Esophagus muscularis mucosa (tissue), 4 donors: ENCODE results near the gene PDZK1IP1. TPM values are rescaled to one million over a fixed set of nuclear protein-coding genes. Genes with fewer than 3 reads are reported as not detected.

Experiments used
- DNase-seq: peaks from one replicate; pipeline ENCODE4 v3.0.0-alpha.2; 2017; ENCODE audit errors: extremely low spot score
- H3K27ac ChIP-seq, 4 donors: fragments of 200-600 bp; sonication (generic); replicated peaks in 1 of 4; 1 replicate in 3 of 4; 2 replicates in 1 of 4; pipeline ENCODE4 v1.5.1; 2016 to 2019; ENCODE audit warnings: mild to moderate bottlenecking in 1 of 4
- H3K27me3 ChIP-seq, 4 donors: fragments of 200-600 bp; sonication (generic); one replicate each; pipeline versions ENCODE4 v1.5.1 to v1.6.0; 2016 to 2019
- H3K36me3 ChIP-seq, 4 donors: fragments of 200-600 bp; sonication (generic); one replicate each; pipeline ENCODE4 v1.5.1; 2016 to 2019
- H3K4me1 ChIP-seq, 4 donors: fragments of 200-600 bp; sonication (generic); one replicate each; pipeline ENCODE4 v1.5.1; 2016 to 2019
- H3K4me3 ChIP-seq, 4 donors: fragments of 200-600 bp; sonication (generic); 1 replicate in 2 of 4; 2 replicates in 2 of 4; pipeline ENCODE4 v1.5.1; 2016 to 2019; ENCODE audit warnings: mild to moderate bottlenecking in 4 of 4, moderate library complexity in 1 of 4
- H3K9me3 ChIP-seq, 4 donors: fragments of 200-600 bp; sonication (generic); 1 replicate in 3 of 4; 2 replicates in 1 of 4; pipeline ENCODE4 v1.5.1; 2016 to 2019
- EP300 ChIP-seq: sonication (generic); formaldehyde crosslinking; IDR thresholded peaks from one replicate; pipeline ENCODE4 v1.6.1; 2017; ENCODE audit warnings: antibody characterized with exemption
- POLR2A ChIP-seq: fragments of 450-650 bp; IDR thresholded peaks from one replicate; pipeline ENCODE4 v1.6.1; 2017; ENCODE audit warnings: antibody characterized with exemption, moderate library complexity, mild to moderate bottlenecking, low read depth
- POLR2AphosphoS5 ChIP-seq, 2 donors: sonication (generic); formaldehyde crosslinking; IDR thresholded peaks; one replicate each; pipeline ENCODE4 v1.6.1; 2017; ENCODE audit warnings: antibody characterized with exemption in 2 of 2
- WGBS: methylation state at CpG from one replicate; pipeline ENCODE4 v1.1.5; 2018; 5-methylcytosine and 5-hydroxymethylcytosine counted together
- intact Hi-C: fragments of 100-400 bp; cut with DNase I; formaldehyde crosslinking; loops from one replicate; pipeline ENCODE4 v1.15.1; 2023
- total RNA-seq, 4 donors: library from RNA; depleted of rRNA; stranded (reverse); fragments of >200 nt; gene quantifications; one replicate each; pipeline versions ENCODE4 v1.1.0 to v1.2.1, GENCODE V29; 2016
- TF ChIP-seq, protein P1 (sequence below), 3 experiments: fragments of 200-600 bp in 2 of 3; fragments of 450-650 bp in 1 of 3; sonication (generic) in 2 of 3; IDR thresholded peaks; one replicate each; pipeline ENCODE4 v1.5.1; 2017 to 2019; ENCODE audit warnings: antibody characterized with exemption in 3 of 3, mild to moderate bottlenecking in 2 of 3, moderate library complexity in 1 of 3

PDZK1IP1 gene
- total RNA-seq, 4 donors from 2014 or later: 1.8 TPM; not detected in 3

DNA sequence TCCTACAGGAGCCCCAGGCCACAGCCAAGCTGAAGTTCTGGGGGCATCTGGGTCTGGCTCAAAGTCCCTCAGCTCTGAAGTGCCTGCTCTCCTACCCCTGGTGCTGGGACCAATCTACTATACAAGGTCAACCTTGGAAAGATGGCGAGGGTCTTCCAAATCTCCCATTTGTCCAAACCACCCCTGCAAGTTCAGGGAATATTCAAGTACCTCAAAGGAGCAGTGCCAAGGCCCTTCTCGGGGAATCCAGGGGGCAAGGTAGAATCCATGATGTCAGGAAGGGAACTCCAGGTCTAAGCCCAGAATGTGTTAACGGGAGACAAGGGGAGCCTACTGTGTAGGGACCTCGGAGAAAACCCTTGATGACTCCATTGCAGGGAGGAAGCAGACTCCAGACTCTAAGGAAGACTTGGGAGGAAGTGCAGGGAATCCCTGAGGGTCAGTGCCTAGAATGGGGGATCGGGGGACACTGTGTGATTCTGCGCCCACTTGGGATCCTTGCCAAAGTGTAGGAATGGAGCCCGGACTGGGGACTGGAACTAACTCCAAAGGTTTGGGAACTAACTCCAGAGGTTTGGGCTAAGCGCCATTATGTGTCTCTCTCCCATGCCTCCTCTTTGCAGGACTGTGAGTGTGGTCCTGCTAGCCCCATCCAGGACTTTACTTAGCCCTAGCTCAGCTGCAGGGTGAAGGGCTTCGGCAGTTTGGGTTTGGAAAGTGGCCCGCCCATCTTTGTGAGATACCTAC lies 33.5 kb upstream of the PDZK1IP1 start:
- Histone ChIP-seq H3K27ac (no peak overlapping the region), H3K9me3 (no peaks in the 10 kb centered on the region), H3K36me3 (peaks cover 0 to 11% (median 4%) of the 10 kb centered on the region in 4 donors), H3K4me3 (no peak overlapping the region), H3K4me1 (peaks cover 21 to 26% (median 24%) of the 10 kb centered on the region in 4 donors), H3K27me3 (peaks cover 3 to 75% (median 41%) of the 10 kb centered on the region in 4 donors)
- TF ChIP-seq POLR2A (no peak), EP300 (no peak), POLR2AphosphoS5 (IDR thresholded peaks at IDR 0.05) (no peak)
- TF ChIP-seq, protein P1, sequence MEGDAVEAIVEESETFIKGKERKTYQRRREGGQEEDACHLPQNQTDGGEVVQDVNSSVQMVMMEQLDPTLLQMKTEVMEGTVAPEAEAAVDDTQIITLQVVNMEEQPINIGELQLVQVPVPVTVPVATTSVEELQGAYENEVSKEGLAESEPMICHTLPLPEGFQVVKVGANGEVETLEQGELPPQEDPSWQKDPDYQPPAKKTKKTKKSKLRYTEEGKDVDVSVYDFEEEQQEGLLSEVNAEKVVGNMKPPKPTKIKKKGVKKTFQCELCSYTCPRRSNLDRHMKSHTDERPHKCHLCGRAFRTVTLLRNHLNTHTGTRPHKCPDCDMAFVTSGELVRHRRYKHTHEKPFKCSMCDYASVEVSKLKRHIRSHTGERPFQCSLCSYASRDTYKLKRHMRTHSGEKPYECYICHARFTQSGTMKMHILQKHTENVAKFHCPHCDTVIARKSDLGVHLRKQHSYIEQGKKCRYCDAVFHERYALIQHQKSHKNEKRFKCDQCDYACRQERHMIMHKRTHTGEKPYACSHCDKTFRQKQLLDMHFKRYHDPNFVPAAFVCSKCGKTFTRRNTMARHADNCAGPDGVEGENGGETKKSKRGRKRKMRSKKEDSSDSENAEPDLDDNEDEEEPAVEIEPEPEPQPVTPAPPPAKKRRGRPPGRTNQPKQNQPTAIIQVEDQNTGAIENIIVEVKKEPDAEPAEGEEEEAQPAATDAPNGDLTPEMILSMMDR (IDR thresholded peaks at IDR 0.05): no peak
- intact Hi-C loops: no loop called here
- WGBS: 49% methylated on average over 9 of the region's 10 CpGs
- no peak for DNase-seq

DNA sequence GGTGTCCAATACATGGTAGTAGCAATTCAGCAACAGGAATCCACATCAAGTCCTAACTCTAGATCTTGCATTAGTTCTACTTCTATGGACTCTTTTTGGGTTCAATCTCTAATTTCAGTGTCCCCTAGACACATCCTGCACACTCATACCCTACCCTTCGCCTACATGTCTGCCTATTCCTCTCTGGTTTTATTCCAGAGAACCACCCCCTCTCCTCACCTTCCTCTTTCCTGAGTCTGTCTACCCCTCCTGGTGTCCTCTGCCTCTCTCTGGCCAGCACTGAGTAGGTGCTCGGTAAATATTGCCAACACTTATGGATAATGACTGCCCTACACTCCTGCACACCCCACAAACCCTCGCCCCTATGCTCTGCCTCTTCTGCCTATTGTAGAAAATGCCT lies 32.6 kb upstream of the PDZK1IP1 start:
- intact Hi-C loops: no loop called here

DNA sequence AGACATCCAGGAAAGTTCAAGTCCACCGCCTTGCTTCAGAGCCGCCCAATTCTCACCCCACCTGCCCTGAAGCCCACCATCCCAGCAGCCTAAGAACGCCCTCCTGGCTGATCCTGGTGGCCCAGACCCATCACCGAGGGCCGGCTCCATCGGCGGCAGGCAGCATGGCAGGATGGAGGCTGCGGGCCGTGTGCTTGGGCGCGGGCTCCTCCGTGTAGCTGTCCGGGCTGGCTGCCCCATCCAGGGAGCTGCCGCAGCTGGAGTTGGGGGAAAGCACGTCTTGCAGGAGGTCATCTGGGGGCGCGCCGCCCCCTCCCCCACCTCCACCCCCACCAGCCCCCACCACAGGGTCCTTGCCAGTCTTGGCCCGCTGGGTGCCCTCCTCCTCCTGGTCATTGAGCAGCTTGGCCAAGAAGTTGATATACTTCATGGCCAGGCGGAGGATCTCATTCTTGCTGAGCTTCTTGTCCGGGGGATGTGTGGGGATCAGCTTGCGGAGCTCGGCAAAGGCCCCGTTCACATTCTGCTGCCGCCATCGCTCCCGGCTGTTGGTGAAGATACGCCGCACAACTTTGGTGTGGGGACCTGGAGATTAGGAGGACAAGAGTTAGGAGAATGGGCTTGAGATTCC lies 29.9 kb upstream of the PDZK1IP1 start:
- intact Hi-C loops: no loop called here
- no peak overlapping the region for H3K27ac ChIP-seq
- peaks cover 0 to 11% (median 4%) of the 10 kb centered on the region in 4 donors for H3K36me3 ChIP-seq
- H3K4me1 ChIP-seq: peaks cover 2 to 5% (median 3%) of the 10 kb centered on the region in 4 donors
- no peak overlapping the region for H3K4me3 ChIP-seq
- H3K9me3 ChIP-seq: no peaks in the 10 kb centered on the region
- 93% methylated on average over 18 of the region's 29 CpGs for WGBS
- DNase-seq: no peak
- peaks cover 0 to 38% (median 16%) of the 10 kb centered on the region in 4 donors for H3K27me3 ChIP-seq
- TF ChIP-seq EP300 (no peak), POLR2AphosphoS5 (IDR thresholded peaks at IDR 0.05) (no peak), POLR2A (no peak)
- TF ChIP-seq, protein P1 (IDR thresholded peaks at IDR 0.05): no peak

More for the DNA sequence above, 32.6 kb upstream of the PDZK1IP1 start:
- no peak overlapping the region for H3K27ac ChIP-seq
- H3K4me1 ChIP-seq: peaks cover 21 to 26% (median 24%) of the 10 kb centered on the region in 4 donors
- no peak for DNase-seq
- H3K9me3 ChIP-seq: no peaks in the 10 kb centered on the region
- peaks cover 0 to 11% (median 4%) of the 10 kb centered on the region in 4 donors for H3K36me3 ChIP-seq
- H3K4me3 ChIP-seq: no peak overlapping the region
- peaks cover 3 to 66% (median 40%) of the 10 kb centered on the region in 4 donors for H3K27me3 ChIP-seq
- WGBS: 90% methylated on average over 3 of the region's 3 CpGs
- TF ChIP-seq EP300 (no peak), POLR2A (no peak), POLR2AphosphoS5 (IDR thresholded peaks at IDR 0.05) (no peak)
- TF ChIP-seq, protein P1 (IDR thresholded peaks at IDR 0.05): no peak

DNA sequence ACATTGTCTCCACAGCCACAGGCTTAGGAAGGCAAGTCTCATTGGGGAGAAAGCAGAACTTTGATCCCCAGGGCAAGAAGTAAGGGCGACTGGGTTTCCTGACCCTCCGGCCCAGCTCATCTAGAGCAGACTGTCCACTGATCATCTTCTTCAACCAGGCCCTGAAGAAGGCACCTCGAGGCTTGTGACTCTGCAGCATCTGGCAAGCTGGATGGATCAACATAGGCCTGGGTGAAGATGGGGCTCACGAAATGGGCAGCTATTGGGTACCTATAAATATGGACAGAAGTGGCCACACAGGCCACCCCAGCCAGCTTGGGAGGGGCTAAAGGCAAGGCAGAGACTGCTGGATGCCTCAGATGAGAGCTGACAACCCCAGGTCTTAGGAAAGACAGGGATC lies 29.2 kb upstream of the PDZK1IP1 start:
- no peak overlapping the region for H3K4me3 ChIP-seq
- no peak for DNase-seq
- peaks cover 0 to 11% (median 4%) of the 10 kb centered on the region in 4 donors for H3K36me3 ChIP-seq
- TF ChIP-seq POLR2A: no peak
- H3K27me3 ChIP-seq: peaks cover 0 to 31% (median 10%) of the 10 kb centered on the region in 4 donors
- no peaks in the 10 kb centered on the region for H3K4me1 ChIP-seq
- H3K27ac ChIP-seq: no peak overlapping the region
- 79% methylated on average over 4 of the region's 4 CpGs for WGBS
- intact Hi-C loops: no loop called here
- H3K9me3 ChIP-seq: no peaks in the 10 kb centered on the region

DNA sequence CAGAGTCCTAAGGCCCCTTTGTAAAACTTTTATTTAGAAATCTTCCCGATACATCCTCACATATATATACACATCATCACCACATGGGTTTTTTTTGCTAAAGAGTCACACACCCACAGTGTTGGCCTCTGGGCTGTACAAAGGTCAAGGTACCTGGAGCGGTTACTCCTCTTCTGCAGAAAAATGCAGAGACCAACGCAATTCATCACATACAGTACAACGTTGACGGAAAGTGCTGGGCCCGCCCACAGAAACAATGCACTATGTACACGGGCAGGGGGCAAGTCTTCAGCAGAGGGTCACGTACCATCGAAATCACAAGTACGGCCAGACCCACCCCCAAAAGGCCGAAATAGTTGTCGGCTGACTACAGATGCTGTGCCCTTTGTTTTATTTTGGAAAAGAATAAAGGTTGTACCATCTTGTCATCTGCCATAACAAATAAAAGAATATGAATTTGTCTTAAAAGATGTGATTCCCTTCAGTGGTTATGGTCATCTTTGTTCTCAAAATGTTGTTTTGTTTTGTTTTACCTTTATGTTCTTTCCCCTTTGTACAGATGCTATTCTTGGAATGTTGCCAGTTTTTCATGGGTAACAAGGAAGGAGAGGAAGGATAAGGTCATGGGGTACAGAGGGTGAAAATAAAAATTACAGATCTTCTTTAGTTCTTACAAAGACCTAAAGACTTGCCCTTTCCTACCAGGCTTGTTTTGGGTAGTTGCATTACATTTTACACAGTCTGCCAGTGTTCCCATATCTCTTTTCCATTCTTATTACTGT lies 26.6 kb upstream of the PDZK1IP1 start:
- TF ChIP-seq POLR2A (no peak), POLR2AphosphoS5 (IDR thresholded peaks at IDR 0.05) (no peak), EP300 (no peak)
- TF ChIP-seq, protein P1 (IDR thresholded peaks at IDR 0.05): no peak
- intact Hi-C loops: no loop called here
- Histone ChIP-seq H3K4me3 (no peak overlapping the region), H3K27me3 (peaks cover 0 to 8% (median 0%) of the 10 kb centered on the region in 4 donors), H3K4me1 (peaks cover 0 to 11% (median 10%) of the 10 kb centered on the region in 4 donors), H3K9me3 (no peaks in the 10 kb centered on the region), H3K27ac (no peak overlapping the region), H3K36me3 (peaks cover 0 to 11% (median 4%) of the 10 kb centered on the region in 4 donors)
- WGBS: 86% methylated on average over 12 of the region's 12 CpGs
- DNase-seq: no peak
